Esophagus squamous epithelium (tissue), 5 donors: ENCODE results near the gene NCKAP5. TPM values are rescaled to one million over a fixed set of nuclear protein-coding genes. Genes with fewer than 3 reads are reported as not detected.
"Not testable (repeated sequence)": the region's sequence is repeated elsewhere in the genome, so short reads cannot be mapped to it uniquely, and the experiment has no call there.

ENCODE experiments used
- DNase-seq: peaks from one replicate; lab custom pipeline; 2025; lab: John Stamatoyannopoulos, UW
- H3K27ac ChIP-seq, 4 donors: fragments of 200-600 bp; sonication (generic); one replicate each; pipeline ENCODE4 v1.5.1; 2016 to 2019; ENCODE audit warnings: mild to moderate bottlenecking in 1 of 4
- H3K27me3 ChIP-seq, 4 donors: fragments of 200-600 bp; sonication (generic); 1 replicate in 3 of 4; 2 replicates in 1 of 4; pipeline versions ENCODE4 v1.5.1 to v1.6.0; 2017 to 2021; ENCODE audit warnings: antibody characterized with exemption in 1 of 4
- H3K36me3 ChIP-seq, 3 donors: fragments of 200-600 bp; sonication (generic); one replicate each; pipeline ENCODE4 v1.5.1; 2016 to 2019
- H3K4me1 ChIP-seq, 3 donors: fragments of 200-600 bp; sonication (generic); one replicate each; pipeline ENCODE4 v1.5.1; 2017 to 2019
- H3K4me3 ChIP-seq, 4 donors: fragments of 200-600 bp; sonication (generic); 1 replicate in 3 of 4; 2 replicates in 1 of 4; pipeline ENCODE4 v1.5.1; 2016 to 2019; ENCODE audit warnings: mild to moderate bottlenecking in 2 of 4, moderate library complexity in 1 of 4
- H3K9me3 ChIP-seq, 3 donors: fragments of 200-600 bp; sonication (generic); one replicate each; pipeline ENCODE4 v1.5.1; 2016 to 2019
- CTCF ChIP-seq, 6 experiments: fragments of 450-650 bp in 4 of 6; fragments of 200-600 bp in 2 of 6; sonication (generic) in 2 of 6; IDR thresholded peaks; one replicate each; pipeline ENCODE4 v1.5.1; 2016 to 2019; ENCODE audit warnings: antibody characterized with exemption in 6 of 6, mild to moderate bottlenecking in 4 of 6, moderate library complexity in 4 of 6
- POLR2A ChIP-seq, 4 donors: fragments of 450-650 bp; IDR thresholded peaks; one replicate each; pipeline ENCODE4 v1.6.1; 2017; ENCODE audit warnings: antibody characterized with exemption in 4 of 4, mild to moderate bottlenecking in 4 of 4, moderate library complexity in 3 of 4
- WGBS, 2 donors: methylation state at CpG; one replicate each; pipeline ENCODE4 v1.1.5; 2018; 5-methylcytosine and 5-hydroxymethylcytosine counted together
- intact Hi-C: fragments of 100-400 bp; cut with DNase I; formaldehyde crosslinking; loops from one replicate; pipeline ENCODE4 v1.15.0; 2022
- total RNA-seq, 4 donors: library from RNA; depleted of rRNA; stranded (reverse); fragments of >200 nt; gene quantifications; one replicate each; pipeline ENCODE4 v1.1.0, GENCODE V29; 2016
- donor health status: DM: yes; HTN: yes; CAD: no.

The NCKAP5 gene
- total RNA-seq, 4 donors from 2014 or later = 4.5 to 6.9 (median 5.3) TPM

- H3K36me3 ChIP-seq = no peaks in the 10 kb centered on the region
Measured at GRCh38 chr2:133525090-133525489, 43.2 kb downstream of the NCKAP5 start.

DNA sequence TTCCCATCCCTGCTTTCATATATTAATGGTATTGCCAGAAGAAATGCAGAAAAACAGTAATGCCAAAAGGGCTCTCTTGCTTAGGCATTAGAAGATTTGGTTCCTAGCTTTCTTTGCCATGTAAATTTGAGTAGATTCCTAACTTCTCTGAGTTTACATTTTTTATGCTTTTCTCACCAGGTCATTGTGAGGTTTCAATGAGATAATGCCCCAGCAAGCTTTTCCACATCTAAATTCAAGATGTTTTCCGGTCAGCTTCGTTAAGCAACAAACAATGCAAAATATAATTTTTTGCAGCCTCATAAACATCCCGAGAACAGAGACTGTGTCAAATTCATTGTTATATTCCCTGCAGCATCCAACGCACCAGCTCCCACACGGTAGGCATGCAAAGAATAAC is 44.9 kb downstream of the NCKAP5 start:
- DNase-seq = no peak
- 63 to 85% methylated on average over 5 of the region's 5 CpGs for WGBS, 2 donors
- Histone ChIP-seq H3K4me1 (no peaks in the 10 kb centered on the region), H3K36me3 (no peaks in the 10 kb centered on the region), H3K27me3 (no peaks in the 10 kb centered on the region), H3K9me3 (no peaks in the 10 kb centered on the region), H3K27ac (no peak overlapping the region), H3K4me3 (no peak overlapping the region)
- TF ChIP-seq CTCF (IDR thresholded peaks at IDR 0.05) (no peak), POLR2A (IDR thresholded peaks at IDR 0.05) (no peak)
- intact Hi-C loops = no loop called here

More at GRCh38 chr2:133525090-133525489, 43.2 kb downstream of the NCKAP5 start:
- WGBS, 2 donors = 72 to 91% methylated on average over 2 of the region's 2 CpGs
- intact Hi-C loops = no loop called here
- no peaks in the 10 kb centered on the region for H3K9me3 ChIP-seq
- H3K4me1 ChIP-seq = no peaks in the 10 kb centered on the region
- no peak overlapping the region for H3K27ac ChIP-seq
- no peak for DNase-seq
- H3K4me3 ChIP-seq = no peak overlapping the region
- TF ChIP-seq CTCF (IDR thresholded peaks at IDR 0.05) = no peak
- TF ChIP-seq POLR2A (IDR thresholded peaks at IDR 0.05) = no peak
- no peaks in the 10 kb centered on the region for H3K27me3 ChIP-seq

GRCh38 chr2:133522204-133522603 is 46.1 kb downstream of the NCKAP5 start:
- Histone ChIP-seq H3K4me3 (no peak overlapping the region), H3K27me3 (no peaks in the 10 kb centered on the region), H3K9me3 (no peaks in the 10 kb centered on the region), H3K4me1 (no peaks in the 10 kb centered on the region), H3K27ac (no peak overlapping the region), H3K36me3 (no peaks in the 10 kb centered on the region)
- 79 to 91% methylated on average over 1 of the region's 1 CpG for WGBS, 2 donors
- DNase-seq = no peak
- TF ChIP-seq CTCF (IDR thresholded peaks at IDR 0.05) (no peak), POLR2A (IDR thresholded peaks at IDR 0.05) (no peak)
- intact Hi-C loops = no loop called here

DNA sequence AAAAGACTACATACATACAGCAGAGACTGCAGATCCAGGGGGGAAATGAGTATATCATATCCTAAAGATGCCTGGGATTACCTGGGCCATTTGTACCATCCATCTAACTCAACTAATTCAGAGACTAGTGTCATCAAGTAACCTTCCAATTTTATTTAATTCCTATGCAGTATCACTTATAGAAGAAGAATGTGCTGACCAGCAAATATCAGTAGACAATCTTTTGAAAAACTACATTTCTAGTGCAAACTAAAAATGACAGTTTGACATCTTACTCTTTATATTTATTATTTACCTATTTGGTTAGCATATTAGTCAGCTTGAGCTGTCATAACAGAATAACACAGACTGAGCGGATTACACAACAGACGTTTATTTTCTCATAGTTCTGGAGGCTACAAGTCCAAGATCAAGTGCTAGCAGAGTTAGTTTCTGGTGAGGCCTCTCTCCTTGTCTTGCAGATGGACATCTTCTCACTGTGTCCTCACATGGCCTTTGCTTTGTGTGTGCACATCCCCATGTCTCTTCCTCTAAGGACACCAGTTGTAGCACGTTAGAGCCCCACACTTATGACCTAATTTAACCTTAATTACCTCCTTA is 47.0 kb downstream of the NCKAP5 start:
- 56% methylated on average over 3 of the region's 3 CpGs for WGBS, 2 donors
- TF ChIP-seq POLR2A (IDR thresholded peaks at IDR 0.05) (no peak), CTCF (IDR thresholded peaks at IDR 0.05) (no peak)
- Histone ChIP-seq H3K4me3 (no peak overlapping the region), H3K36me3 (no peaks in the 10 kb centered on the region), H3K9me3 (no peaks in the 10 kb centered on the region), H3K27ac (no peak overlapping the region), H3K4me1 (no peaks in the 10 kb centered on the region), H3K27me3 (no peaks in the 10 kb centered on the region)
- no peak for DNase-seq
- intact Hi-C loops = no loop called here

- H3K4me1 ChIP-seq = peaks cover 0 to 13% (median 0%) of the 10 kb centered on the region in 3 donors
- DNase-seq, H3K27me3 ChIP-seq, H3K9me3 ChIP-seq, H3K4me3 ChIP-seq, H3K27ac ChIP-seq, H3K36me3 ChIP-seq, intact Hi-C loops: not testable (repeated sequence)
- 70 to 97% methylated on average over 7 of the region's 7 CpGs for WGBS, 2 donors
- TF ChIP-seq CTCF (IDR thresholded peaks at IDR 0.05) = peak in 3 of 6 experiments; percentile 11 to 44 (median 19)
Measured at GRCh38 chr2:133519677-133520076, 48.6 kb downstream of the NCKAP5 start.
